Smooth muscle cell of the brain vasculature (primary cell): Measurements from ENCODE around the gene LHFPL6.
A peak's percentile ranks its signal among the peaks of the same experiment; 100 is the strongest.

Experiments
- DNase-seq: peaks from one replicate; pipeline ENCODE4 v3.0.0-alpha.2; 2012; ENCODE audit warnings: low read depth, low spot score

The LHFPL6 gene

DNA sequence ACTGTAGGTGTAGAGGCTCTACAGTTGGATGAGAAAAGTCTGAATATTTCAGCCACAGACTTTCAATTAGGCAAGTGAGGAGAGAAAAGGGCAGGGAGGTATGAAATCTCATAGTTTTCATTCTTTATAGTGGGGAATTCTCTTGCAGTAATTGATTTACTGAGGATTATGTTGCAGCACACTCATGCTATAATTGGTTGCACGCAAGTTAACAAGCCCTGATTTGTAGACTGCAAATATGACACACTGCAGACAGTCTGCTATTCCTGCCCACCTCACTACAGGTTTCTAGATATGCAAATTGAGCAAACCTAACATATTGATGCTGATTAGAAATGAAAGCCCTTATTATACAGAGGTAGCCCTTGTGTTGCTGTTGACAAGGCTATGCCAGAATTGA lies 139.4 kb downstream of the LHFPL6 start:
- no peak for DNase-seq

GRCh38 chr13:39462906-39463305 lies 140.1 kb downstream of the LHFPL6 start:
- DNase-seq = no peak

GRCh38 chr13:39462428-39462827 lies 140.6 kb downstream of the LHFPL6 start:
- no peak for DNase-seq

DNA sequence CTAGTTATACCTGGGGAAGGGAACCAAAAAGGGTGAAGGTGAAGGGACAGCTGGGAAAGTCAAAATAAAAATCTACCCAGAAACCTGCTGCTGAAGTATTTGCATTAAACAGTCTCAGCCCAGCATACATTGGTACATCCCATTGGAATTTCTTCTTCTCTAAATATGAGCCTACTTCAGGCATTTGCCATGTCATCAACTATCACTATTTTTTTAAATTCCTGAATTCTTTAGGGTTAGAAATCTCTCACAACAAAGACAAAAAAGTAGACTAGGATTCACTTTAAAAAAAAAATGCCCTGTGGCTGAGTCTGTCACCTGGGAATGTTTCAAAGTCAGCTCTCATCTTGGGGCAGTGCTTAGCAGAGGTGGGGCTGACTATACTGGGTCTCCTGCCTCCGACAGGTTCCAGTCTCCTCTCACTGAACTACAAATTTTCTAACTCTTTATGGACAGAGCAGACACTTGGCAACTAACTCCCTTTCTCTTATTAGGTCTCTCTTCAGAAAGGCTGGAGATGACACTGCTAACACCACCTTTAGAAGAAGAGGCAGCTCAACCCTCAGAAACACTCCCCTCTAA lies 141.2 kb downstream of the LHFPL6 start:
- DNase-seq = no peak

- no peak for DNase-seq
These were observed 145.7 kb downstream of the LHFPL6 start for GRCh38 chr13:39457274-39457673.

GRCh38 chr13:39455521-39456175 lies 147.3 kb downstream of the LHFPL6 start:
- no peak for DNase-seq

GRCh38 chr13:39452834-39453233 lies 150.2 kb downstream of the LHFPL6 start:
- DNase-seq = no peak

DNA sequence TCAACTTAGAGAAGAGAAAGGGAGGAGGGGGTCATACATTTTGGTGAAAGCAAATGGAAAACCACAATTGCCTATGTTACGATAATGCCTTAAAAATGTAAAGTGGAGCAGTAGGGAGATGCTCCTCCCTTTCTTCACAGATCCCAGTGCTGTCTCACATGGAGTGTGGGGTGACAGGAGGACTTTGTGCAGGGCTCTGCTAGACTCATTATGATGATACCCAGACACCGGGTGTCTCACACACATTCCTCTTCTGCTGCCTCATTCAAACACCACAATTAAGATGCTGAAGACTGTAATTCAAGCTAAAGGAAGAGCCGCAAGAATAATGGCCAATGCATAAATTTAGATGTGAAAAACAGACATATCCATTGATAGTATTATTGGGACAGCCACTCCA lies 150.6 kb downstream of the LHFPL6 start:
- DNase-seq = no peak

DNA sequence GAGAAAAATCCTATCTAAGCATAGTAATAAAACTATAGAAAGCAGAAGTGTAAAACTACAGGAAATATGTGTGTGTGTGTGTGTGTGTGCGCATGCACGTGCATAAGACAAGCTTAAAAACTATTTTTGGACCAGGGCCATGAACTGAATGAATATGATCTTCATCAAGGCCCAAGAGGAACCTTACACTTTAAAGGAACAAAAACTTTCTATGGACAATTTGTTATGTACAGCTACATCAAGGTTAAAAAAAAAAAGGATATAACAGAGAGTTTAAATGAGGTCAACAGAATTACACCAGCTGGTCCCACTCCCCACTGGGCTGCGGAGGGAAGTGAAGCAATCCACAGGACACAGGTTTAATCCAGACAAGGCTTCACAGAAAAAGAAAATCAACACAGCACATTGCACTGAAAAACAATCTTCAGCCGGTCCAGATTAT lies 151.1 kb downstream of the LHFPL6 start:
- peak; percentile 89 for DNase-seq

GRCh38 chr13:39451301-39451700 lies 151.7 kb downstream of the LHFPL6 start:
- peak; percentile 20 for DNase-seq

DNA sequence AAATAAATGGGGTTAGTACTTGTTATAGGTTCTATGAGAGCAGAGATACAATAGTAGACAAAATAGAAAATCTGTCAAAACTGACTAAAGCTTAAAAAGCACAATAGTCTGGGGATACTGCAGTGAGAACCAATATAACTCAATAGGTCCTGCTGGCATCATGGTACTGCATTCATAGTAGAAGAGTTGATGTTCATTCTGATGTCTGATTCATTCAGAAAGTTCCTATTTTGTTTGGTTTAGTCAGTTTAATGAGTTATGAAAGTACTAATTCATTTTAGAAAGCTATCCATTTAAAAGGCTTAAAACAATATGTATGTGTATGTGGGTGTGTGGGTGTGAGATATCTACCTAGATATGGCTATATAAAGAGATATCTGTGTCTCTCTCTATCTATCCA lies 152.8 kb downstream of the LHFPL6 start:
- no peak for DNase-seq

DNA sequence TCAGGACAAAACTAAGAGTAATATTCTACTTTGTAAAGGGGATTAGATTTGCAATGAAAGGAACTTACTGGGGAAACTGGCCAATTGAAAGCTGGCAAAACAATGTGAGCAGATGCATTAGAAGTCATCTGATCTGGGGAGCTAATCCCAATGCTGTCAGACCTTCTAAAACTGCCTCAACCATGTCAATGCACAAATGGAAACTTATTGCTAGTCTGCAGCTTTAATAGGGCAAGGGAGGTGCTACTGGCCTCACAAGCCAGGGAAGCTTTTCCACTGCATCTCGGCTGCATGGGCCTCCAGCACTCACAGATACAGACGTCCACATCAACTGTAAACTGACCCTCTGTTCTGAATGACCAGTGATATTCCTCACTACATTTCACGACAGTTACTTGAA lies 154.2 kb downstream of the LHFPL6 start:
- DNase-seq = no peak

GRCh38 chr13:39446865-39447264 lies 156.1 kb downstream of the LHFPL6 start:
- DNase-seq = no peak

DNA sequence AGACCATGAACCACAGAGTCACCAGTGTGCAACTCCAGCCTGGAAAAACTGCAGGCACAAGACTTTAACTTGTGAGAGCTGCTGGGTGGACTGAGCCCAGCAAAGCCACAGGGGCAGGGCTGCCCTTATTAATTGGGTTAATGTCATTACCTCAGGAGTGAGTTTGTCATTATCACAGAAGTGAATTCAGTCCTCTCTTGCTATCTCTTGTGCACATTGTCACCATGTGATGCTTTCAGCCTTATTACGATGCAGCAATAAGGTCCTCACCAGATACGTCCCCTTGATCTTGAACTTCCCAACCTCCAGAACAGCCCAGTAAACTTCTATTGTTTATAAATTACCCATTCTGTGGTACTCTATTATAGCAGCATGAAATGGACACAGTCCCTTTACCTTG lies 158.1 kb downstream of the LHFPL6 start:
- no peak for DNase-seq

GRCh38 chr13:39433651-39434050 lies 169.3 kb downstream of the LHFPL6 start:
- no peak for DNase-seq

GRCh38 chr13:39432196-39432595 lies 170.8 kb downstream of the LHFPL6 start:
- no peak for DNase-seq

- DNase-seq = no peak
These were observed 180.0 kb downstream of the LHFPL6 start for GRCh38 chr13:39422845-39423565.

DNA sequence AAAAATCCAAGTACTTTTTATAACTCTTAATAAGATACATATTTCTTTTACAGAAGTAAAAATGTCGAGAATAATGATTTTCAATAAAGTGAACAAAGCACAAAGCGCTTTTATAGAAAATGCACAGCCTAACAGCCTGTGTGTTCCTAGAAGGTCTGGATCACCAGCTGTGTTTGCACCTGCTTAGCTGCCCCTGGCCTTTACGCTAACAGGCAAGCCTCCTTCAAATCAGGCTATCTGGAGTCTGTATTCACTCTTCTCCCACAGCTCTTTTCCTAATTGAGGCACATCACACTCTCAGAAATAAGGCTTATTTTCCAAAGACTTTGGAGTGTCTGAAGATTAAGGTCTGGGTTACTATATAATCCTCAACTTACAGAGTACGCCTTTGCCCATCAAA lies 183.1 kb downstream of the LHFPL6 start:
- no peak for DNase-seq

DNA sequence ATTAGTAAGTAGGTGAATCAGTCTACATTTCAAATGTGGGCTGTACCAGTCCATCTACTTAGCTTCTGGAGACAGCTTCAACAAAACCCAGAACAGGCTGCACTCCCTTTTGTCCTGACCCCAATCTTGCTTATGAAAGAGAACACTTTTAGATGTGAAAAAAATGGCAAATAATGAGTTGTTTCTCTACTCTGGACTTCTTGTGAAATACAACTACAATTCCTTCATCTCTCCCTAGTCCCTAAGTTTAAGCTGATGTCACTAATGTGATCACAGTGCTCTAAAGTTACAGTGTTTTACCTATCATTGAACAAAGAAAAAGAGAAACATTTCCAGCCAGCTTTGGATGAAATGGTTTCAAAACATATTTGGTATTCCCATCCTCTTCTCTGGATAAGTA lies 183.9 kb downstream of the LHFPL6 start:
- DNase-seq = no peak

DNA sequence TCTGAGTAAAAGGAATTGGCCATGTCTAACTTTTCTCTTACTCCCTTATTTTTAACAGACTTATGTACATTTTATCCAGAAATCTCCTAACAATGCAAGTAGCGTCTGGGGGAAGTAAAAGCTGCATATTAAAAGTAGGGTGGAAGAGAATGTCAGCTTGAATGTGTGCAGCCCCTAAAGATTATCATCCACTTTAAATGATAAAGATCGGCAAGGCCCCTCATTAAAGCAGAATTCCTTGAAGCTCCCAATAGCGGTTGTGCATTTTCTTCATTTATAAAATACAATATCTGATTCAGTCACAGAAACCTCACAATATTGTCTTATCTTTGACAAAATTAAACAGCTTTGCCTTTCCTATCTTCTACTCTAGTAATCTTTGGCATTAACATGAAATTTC lies 184.6 kb downstream of the LHFPL6 start:
- DNase-seq = no peak

DNA sequence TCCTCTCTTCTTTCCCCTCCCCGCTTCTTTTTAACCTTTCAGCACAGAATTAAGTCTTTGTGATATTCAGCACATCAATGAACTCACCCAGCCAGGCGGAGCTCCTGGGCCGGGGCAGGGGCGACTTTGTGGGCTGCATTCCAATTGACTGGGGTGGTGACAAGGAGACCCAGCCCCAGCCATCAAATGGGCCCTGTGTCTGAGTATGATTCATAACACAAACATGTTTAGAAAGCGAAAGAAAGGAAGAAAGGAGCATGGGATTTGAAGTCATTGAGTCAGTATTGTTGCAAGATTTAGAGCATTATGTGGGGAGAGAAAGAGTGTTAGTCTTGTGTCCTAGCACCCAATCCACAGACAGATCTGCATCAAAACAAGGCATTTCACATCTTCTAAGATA lies 185.3 kb downstream of the LHFPL6 start:
- no peak for DNase-seq

DNA sequence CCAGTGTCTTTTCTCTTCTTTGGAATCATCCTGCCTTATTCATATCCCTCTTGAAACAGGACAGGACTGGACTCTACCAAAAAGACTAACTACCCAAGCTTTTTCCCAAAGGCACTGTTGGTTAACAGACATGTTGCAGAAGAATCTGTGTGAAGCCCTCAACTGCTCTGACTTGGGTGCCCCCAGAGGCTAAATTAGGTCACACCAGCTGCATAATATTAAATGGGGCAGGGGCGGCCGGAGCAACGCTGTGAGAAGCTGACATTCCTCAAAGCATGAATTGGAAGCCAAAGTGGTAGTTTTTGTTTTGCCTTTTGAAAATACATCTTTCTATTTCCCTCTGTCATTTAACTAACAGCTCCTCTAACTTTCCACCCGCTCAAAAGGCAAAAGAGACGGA lies 185.9 kb downstream of the LHFPL6 start:
- no peak for DNase-seq
